GM12878 (cell line): ENCODE measurements around the gene CCSER2. TPM values are rescaled to one million over a fixed set of nuclear protein-coding genes. Genes with fewer than 3 reads are reported as not detected.

Source experiments
- BCL11A ChIP-seq: IDR thresholded peaks from 2 replicates; pipeline ENCODE4 v1.6.1; 2011; ENCODE audit warnings: low read depth, low read length
- BRCA1 ChIP-seq: IDR thresholded peaks from 2 replicates; pipeline ENCODE4 v1.6.1; 2011; ENCODE audit warnings: low read depth, low read length, improper control_type of control experiment
- CBFB ChIP-seq: IDR thresholded peaks from 2 replicates; pipeline ENCODE4 v1.6.1; 2016; ENCODE audit warnings: antibody characterized with exemption, low read depth
- E4F1 ChIP-seq: fragments of 450-650 bp; IDR thresholded peaks from 2 replicates; pipeline ENCODE4 v1.6.1; 2018; ENCODE audit warnings: borderline replicate concordance, mild to moderate bottlenecking; ENCODE audit not compliant: partially characterized antibody
- EP300 ChIP-seq, 2 experiments: fragments of 150-350 bp in 1 of 2; IDR thresholded peaks; 2 replicates each; pipeline ENCODE4 v1.6.1; 2011 to 2012; ENCODE audit warnings: low read depth in 2 of 2, low read length in 2 of 2, borderline replicate concordance in 1 of 2, improper control_type of control experiment in 1 of 2, inconsistent platforms in 1 of 2; ENCODE audit not compliant: control insufficient read depth in 1 of 2
- FOXM1 ChIP-seq: IDR thresholded peaks from 2 replicates; pipeline ENCODE4 v1.6.1; 2012; ENCODE audit warnings: low read depth, mild to moderate bottlenecking, inconsistent platforms, low read length, moderate library complexity
- HDAC6 ChIP-seq: fragments of 200-600 bp; sonication (generic); IDR thresholded peaks from one replicate; pipeline ENCODE4 v1.8.0; 2017; ENCODE audit warnings: antibody characterized with exemption; ENCODE audit not compliant: unreplicated experiment
- IRF3 ChIP-seq: fragments of 450-650 bp; IDR thresholded peaks from 2 replicates; pipeline ENCODE4 v1.6.1; 2014; ENCODE audit warnings: mild to moderate bottlenecking
- MAX ChIP-seq: IDR thresholded peaks from 2 replicates; pipeline ENCODE4 v1.6.1; 2012; ENCODE audit warnings: low read depth, low read length, improper control_type of control experiment
- MTA3 ChIP-seq: IDR thresholded peaks from 2 replicates; pipeline ENCODE4 v1.6.1; 2012; ENCODE audit warnings: low read length, inconsistent platforms, borderline replicate concordance
- MXI1 ChIP-seq: fragments of 150-350 bp; IDR thresholded peaks from 2 replicates; pipeline ENCODE4 v1.6.1; 2011; ENCODE audit warnings: low read depth, mild to moderate bottlenecking, inconsistent platforms, low read length, improper control_type of control experiment
- NR2C2 ChIP-seq: IDR thresholded peaks from 2 replicates; pipeline ENCODE4 v1.6.1; 2011; ENCODE audit warnings: borderline replicate concordance, low read depth; ENCODE audit not compliant: control insufficient read depth, insufficient read length
- NR2F1 ChIP-seq: fragments of 450-650 bp; conservative IDR thresholded peaks from 2 replicates; pipeline ENCODE4 v1.6.1; 2017; ENCODE audit warnings: mild to moderate bottlenecking
- SREBF2 ChIP-seq: IDR thresholded peaks from 2 replicates; pipeline ENCODE4 v1.6.1; 2012; ENCODE audit warnings: mild to moderate bottlenecking, low read length
- STAT3 ChIP-seq: IDR thresholded peaks from 2 replicates; pipeline ENCODE4 v1.6.1; 2011; ENCODE audit warnings: low read depth, low read length, improper control_type of control experiment
- TAF1 ChIP-seq: IDR thresholded peaks from 2 replicates; pipeline ENCODE4 v1.6.1; 2011; ENCODE audit warnings: mild to moderate bottlenecking, low read depth, low read length, borderline replicate concordance
- TARDBP ChIP-seq: IDR thresholded peaks from 2 replicates; pipeline ENCODE4 v1.6.1; 2016; ENCODE audit warnings: borderline replicate concordance
- ZNF24 ChIP-seq: fragments of 450-650 bp; IDR thresholded peaks from 2 replicates; pipeline ENCODE4 v1.6.1; 2017; ENCODE audit warnings: antibody characterized with exemption, mild to moderate bottlenecking
- ZNF687 ChIP-seq: fragments of 450-650 bp; IDR thresholded peaks from 2 replicates; pipeline ENCODE4 v1.6.1; 2017; ENCODE audit warnings: mild to moderate bottlenecking, moderate library complexity
- polyA plus RNA-seq, 11 experiments: library from polyadenylated mRNA; depleted of rRNA in 4 of 11; unstranded in 6 of 11; stranded (reverse) in 5 of 11; fragments of >200 nt; fragmentation: Nextera tagmentation in 4 of 11; fragmentation: Illumina TruSeq in 1 of 11; extraction: Ambion mirVana in 4 of 11; extraction: Trizol in 1 of 11; gene quantifications; 1 replicate in 1 of 11; 2 replicates in 10 of 11; pipeline versions ENCODE4 v1.2.1 to v1.2.3, GENCODE V29; 2011 to 2016; ENCODE audit warnings: inconsistent platforms in 2 of 11, missing spikeins in 2 of 11, low read depth in 1 of 11
- total RNA-seq, 4 experiments: library from RNA; depleted of rRNA in 3 of 4; stranded (reverse); fragments of >200 nt in 3 of 4; fragmentation: Illumina TruSeq in 1 of 4; extraction: Trizol in 1 of 4; gene quantifications; 2 replicates each; pipeline versions ENCODE4 v1.2.1 to v1.2.3, GENCODE V29; 2013 to 2021

Gene CCSER2
- total and polyA plus RNA-seq, 10 of the 15 experiments (the other 5 are each of a cell fraction or from before 2014, with no cell fraction given), result 4.7 to 18.8 (median 13.2) TPM

- no peak for TF ChIP-seq TAF1
- no peak for TF ChIP-seq STAT3
- peak in 1 of 2 experiments; percentile 28; a peak in 1 of 4 replicates for TF ChIP-seq EP300 (IDR thresholded peaks at IDR 0.05; ENCODE audit: borderline replicate concordance in 1 of 2, control insufficient read depth in 1 of 2, low read depth in 2 of 2, low read length in 2 of 2)
- TF ChIP-seq SREBF2, result no peak
- TF ChIP-seq MXI1, result no peak
- TF ChIP-seq E4F1, result no peak
- no peak for TF ChIP-seq ZNF24
- peak; percentile 72; the same call in 1 of the 2 replicates for TF ChIP-seq CBFB
- no peak for TF ChIP-seq BRCA1
- TF ChIP-seq NR2C2, result no peak
- no peak for TF ChIP-seq HDAC6
- TF ChIP-seq ZNF687, result no peak
- TF ChIP-seq MTA3, result no peak
- no peak for TF ChIP-seq FOXM1
- no peak for TF ChIP-seq BCL11A
- TF ChIP-seq NR2F1, result no peak
- no peak for TF ChIP-seq IRF3
- no peak for TF ChIP-seq MAX
- no peak for TF ChIP-seq TARDBP
These were observed 19.7 kb upstream of the CCSER2 start (continued) for GRCh38 chr10:84308481-84309304.
